Measurements from ENCODE around the gene DCLK1.
A peak's percentile ranks its signal among the peaks of the same experiment; 100 is the strongest.

- TF ChIP-seq POLR2A (IDR thresholded peaks at IDR 0.05; ENCODE audit: low read depth, low read length) (no peak), PRDM15 (CRISPR knock-in tag; IDR thresholded peaks at IDR 0.05) (no peak), RAD21 (IDR thresholded peaks at IDR 0.05; ENCODE audit: insufficient read depth, low read depth, low read length) (peak; percentile 73), REST (IDR thresholded peaks at IDR 0.05; ENCODE audit: low read depth, low read length) (no peak), CTCF (IDR thresholded peaks at IDR 0.05 in 2 of 3, conservative IDR thresholded peaks at IDR 0.05 in 1 of 3; ENCODE audit: control insufficient read depth in 2 of 3, extremely low read depth in 1 of 3, insufficient read depth in 1 of 3, low read depth in 3 of 3, low read length in 3 of 3) (peak; percentile 66 to 90 (median 86)), NFIC (IDR thresholded peaks at IDR 0.05; ENCODE audit: low read depth, low read length) (no peak), RFX5 (IDR thresholded peaks at IDR 0.05; ENCODE audit: low read depth, low read length) (no peak), ZNF207 (IDR thresholded peaks at IDR 0.05; ENCODE audit: borderline replicate concordance) (no peak), SUZ12 (IDR thresholded peaks at IDR 0.05; ENCODE audit: unreplicated experiment) (no peak), SMARCA5 (IDR thresholded peaks at IDR 0.05) (no peak)
These were observed 410.3 kb downstream of the DCLK1 start for GRCh38 chr13:35720690-35721554.
